VCaP (cell line): ENCODE results near the gene E2F6.

Experiments
- H3K27ac ChIP-seq: fragments of 450-650 bp; 2 replicates; pipeline ENCODE4 v1.5.1; 2017
- CTCF ChIP-seq: fragments of 450-650 bp; conservative IDR thresholded peaks from 2 replicates; pipeline ENCODE4 v1.5.1; 2017; ENCODE audit warnings: mild to moderate bottlenecking, moderate library complexity

Gene E2F6

GRCh38 chr2:11397513-11397912, 68.4 kb downstream of the E2F6 start:
- TF ChIP-seq CTCF, result no peak
- H3K27ac ChIP-seq, result no peak overlapping the region

- TF ChIP-seq CTCF, result no peak
- H3K27ac ChIP-seq, result no peak overlapping the region
Measured at GRCh38 chr2:11396467-11397445, 69.2 kb downstream of the E2F6 start.

- H3K27ac ChIP-seq, result no peak overlapping the region
- TF ChIP-seq CTCF, result no peak
Measured at GRCh38 chr2:11396021-11396420, 69.9 kb downstream of the E2F6 start.

GRCh38 chr2:11395389-11395788, 70.6 kb downstream of the E2F6 start:
- H3K27ac ChIP-seq, result no peak overlapping the region
- no peak for TF ChIP-seq CTCF
